IPS-11a (cell line): ENCODE data around the gene TAPBP.

Experiments
- H3K4me3 ChIP-seq: one replicate; pipeline ENCODE4 v1.5.1; 2013; ENCODE audit warnings: low read depth, low read length, control low read depth

TAPBP gene

DNA sequence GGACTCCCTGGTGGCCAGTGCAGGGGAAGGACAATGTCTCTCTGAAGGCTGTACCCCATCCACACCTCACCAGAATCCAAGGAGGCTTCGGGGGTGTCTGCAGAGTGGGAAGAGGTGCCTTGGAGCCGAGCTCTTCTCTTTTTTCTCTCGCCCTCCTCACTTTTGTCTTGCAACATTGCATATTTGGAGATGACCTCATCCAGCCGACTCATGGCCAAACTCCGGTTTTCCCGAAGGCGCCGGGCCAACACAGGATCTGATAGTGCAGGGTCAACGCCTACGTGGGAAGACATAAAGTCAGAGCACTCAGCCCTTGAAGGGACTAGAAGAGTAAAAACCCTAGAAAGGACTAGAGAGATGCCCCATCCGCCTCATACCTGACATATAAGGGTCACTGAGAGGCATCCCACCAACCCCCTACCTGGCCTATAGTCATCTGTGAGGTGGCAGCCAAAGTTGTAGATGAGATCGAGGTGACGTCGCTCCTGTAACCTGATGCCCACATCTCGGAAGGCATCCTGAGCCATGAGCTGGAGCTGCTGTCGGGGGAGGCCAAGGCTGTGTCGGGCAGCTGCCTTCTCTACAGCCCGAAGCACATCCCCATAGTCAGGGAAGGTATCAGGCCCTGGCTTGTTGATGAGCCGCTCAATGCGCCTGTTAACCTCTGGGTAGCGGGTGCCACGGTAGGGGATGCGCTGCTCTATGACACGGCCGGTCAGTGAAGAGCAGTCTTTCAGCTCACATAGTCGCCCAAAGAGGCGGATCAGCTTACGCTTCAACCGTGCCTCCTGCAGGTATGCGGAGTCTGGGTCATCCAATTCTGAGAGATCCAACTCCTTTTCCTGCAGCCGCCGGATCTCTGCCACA is 6.7 kb upstream of the TAPBP start:
- H3K4me3 ChIP-seq = no peak overlapping the region

DNA sequence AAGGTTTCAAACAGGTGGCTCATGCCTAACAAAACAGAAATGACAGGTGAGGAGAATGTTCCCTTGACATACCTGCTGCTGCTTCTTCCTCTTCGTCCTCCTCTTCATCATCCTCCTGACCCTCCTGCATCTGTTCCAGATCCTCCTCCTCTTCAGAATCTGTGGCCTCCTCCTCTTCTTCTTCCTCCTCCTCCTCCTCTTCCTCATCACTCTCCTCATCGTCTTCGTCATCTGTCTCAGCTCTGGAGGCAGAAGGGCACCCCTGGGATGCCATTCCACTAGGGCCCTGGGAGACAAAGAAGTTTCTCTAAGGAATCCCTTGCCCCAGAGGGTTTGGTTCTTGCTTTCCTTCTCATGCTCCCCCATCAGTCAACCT is 6.0 kb upstream of the TAPBP start:
- H3K4me3 ChIP-seq = no peak overlapping the region

DNA sequence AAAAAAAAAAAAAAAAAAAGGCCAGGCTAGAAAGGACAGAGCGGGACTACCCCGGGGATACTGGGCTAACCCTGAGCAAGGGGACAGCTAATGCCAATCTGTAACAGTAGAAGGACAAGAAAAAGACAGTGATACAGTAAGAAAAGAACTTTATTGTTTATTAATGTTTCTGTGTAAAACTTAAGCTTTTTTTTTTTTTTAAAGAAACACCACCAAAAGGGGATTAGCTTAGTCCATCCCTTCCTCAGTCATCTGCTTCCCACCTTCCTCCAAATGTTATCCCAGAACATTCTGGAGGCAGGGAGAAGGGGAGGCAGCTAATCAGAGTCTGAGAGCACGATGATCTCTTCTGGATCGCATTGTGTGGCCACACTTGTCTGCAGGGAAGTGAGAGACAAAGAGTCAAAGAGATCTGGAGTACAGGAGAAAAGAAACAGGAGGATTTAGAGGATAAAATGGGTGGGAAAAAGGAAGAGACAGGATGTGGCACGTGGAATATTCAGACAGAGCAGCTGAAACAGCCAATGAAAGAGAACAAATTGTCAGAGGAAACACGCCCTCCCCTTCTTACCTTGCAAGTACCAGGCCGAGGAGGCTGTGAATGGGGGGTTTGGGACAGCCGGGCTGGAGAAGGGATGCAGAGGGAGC is 4.7 kb upstream of the TAPBP start:
- no peak overlapping the region for H3K4me3 ChIP-seq

DNA sequence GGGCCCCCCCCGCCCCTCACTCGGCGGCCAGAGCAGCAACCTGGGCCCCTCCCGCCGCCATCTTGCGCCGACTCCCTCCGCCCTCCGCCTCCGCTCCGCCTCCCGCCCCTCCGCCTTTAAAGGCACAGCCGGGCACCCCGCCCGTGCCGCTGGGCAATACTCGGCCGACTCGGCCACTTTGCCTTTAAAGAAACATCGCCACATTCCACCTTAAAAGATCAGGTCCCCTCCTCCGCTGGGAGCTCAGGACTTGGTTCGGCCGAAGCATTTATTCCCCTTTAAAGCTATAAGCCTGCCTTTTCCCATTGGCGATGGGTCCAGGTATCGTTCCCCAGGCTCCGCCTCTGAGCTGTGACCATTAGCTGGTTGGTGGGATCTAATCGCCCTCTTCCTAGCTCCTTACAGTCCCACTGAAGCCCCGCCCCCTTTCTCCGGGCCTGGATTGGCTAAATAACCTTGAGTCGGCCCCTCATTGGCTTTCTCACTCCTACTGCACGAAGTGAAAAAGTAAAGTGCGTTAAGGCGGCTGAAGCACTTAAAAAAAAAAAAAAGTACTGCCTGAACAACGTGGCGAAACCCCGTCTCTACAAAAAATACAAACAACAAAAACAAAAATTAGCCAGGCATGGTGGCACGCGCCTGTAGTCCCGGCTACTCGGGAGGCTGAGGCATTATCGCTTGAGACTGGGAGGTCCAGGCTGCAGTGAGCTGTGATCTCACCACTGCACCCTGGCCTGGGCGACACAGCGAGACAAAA is 4.0 kb upstream of the TAPBP start, which contains the start of gene ZBTB22:
Gene ZBTB22, minus strand, starts transcription at position 76 of the 757 bp plus-strand sequence. CDS start 828 bp downstream, outside the sequence.
- H3K4me3 ChIP-seq = peak within 1 kb of the TSS; percentile 55

DNA sequence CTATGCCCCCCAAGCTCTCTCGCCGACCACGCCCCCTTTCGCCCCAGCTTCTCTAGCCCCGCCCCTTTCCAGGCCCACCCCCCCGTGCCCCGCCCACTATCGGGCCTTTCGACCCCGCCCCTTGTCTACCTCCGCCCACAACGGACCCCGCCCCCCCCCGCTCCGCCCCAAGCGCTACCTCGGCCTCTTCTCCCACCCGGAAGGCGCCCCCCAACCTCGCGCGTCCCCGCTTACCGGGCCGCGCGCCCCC is 3.5 kb upstream of the TAPBP start:
- peak overlapping the region; percentile 22 for H3K4me3 ChIP-seq

DNA sequence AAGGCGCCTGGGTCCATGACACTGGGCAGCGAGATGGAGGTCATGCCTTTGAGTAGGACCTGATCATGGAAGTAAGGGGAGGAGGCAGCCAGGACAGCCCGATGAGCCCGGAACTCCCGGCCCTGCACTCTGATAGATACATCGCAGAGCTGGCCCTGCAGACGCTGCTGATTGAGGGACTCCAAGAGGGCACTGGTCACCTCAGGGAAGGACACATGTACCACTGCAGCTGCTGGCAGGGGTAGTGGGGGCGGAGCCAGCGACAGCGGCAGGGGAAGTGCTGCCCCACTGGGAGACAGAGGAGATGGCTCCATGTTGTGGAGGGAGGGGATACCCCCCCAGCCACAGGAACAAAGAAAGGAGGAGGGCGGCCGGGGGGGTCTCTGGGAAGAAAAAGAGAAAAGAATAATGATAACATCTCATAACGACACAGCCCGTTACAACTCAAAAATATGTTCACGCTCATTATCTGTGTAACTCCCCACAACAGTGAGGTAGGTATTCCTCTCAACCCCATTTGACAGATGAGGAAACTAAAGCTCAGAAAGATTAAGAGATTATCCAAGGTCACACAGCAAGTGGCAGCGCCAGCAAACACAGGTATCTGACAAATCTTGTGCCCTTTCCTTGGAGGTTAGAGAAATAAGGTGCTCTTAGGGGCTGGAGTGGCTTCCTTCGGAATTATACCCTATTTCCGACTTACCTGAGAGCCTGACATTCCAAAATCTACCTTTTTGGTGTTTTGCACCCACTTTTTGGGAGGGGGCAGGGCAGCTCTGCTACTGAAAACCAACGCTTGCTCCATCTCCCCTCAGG is 2.9 kb upstream of the TAPBP start:
- H3K4me3 ChIP-seq = peak overlapping the region; percentile 22

DNA sequence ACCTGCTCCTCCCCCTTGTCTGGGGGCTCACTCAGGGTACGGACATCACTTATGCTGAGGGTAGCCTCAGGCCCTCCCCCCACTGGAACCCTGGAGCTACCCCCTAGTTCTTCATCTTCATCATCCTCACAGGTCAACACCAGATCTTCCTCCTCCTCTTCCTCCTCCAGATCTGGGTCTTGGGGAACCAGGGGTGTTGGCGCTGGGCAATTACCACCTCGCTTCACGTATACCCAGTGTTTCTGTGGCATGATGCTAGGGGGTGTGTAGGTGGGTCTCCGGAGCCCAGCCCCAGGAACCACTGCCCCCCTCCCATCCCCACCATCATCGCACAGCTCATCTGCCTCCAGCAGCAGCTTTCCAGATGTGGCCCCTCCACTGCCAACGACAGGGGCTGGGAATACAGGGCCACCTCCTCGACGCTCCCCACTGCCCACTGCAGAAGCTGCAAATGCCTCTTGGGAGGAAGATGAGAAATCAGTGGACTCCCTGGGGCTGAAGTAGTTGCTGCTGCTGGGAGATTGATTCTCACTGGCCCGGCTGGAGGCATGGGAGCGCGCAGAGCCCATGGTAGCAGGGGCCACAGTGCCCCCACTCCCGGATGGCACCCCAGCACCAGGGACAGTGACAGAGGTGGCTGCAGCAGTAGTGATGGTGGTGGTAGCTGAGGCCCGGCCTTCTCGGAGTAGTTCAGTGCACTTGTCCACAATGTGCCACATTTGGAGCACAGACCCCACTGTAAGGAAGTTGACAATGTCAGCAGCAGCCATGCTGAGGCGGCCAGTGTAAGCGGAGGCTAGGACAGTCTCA is 2.1 kb upstream of the TAPBP start:
- no peak overlapping the region for H3K4me3 ChIP-seq

DNA sequence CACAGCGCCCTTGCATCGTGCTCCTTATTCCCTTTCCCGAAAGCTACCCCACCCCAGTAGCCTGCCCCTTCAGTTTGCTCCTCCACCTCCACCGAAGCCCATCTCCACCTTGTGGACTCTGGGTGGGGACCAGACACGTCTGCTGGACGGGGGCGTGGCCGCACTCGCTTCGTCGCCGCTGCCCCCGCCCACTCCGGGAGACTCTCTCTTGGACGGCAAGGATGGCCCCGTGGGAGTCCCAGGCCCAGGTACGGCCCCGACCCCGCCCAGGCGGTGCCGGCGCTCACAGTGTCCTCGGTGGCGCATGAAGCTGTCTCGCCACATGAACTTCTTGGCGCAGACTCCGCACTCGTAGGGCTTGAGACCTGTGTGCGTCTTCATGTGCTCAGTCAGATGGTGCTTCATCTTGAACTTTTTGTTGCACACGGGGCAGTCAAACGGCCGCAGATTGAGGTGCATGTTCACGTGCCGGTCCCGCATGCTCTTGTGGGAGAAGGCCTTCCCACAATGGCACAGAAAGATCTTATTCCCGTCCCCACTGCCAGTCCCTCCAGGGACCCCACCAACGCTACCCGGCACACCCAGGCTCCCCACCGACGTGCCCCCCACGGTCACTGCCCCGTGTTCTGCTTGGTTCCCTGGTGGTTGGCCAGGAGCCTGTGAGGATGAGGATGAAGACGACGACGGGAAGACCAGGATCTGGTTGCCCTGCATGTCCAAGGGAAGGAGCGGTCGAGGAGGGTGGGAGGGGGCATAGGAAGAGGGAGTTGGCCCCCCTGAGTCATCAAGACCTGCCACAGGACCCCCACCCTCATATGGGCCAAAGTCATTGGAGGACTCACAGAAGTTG is 1.3 kb upstream of the TAPBP start:
- peak overlapping the region; percentile 89 for H3K4me3 ChIP-seq

DNA sequence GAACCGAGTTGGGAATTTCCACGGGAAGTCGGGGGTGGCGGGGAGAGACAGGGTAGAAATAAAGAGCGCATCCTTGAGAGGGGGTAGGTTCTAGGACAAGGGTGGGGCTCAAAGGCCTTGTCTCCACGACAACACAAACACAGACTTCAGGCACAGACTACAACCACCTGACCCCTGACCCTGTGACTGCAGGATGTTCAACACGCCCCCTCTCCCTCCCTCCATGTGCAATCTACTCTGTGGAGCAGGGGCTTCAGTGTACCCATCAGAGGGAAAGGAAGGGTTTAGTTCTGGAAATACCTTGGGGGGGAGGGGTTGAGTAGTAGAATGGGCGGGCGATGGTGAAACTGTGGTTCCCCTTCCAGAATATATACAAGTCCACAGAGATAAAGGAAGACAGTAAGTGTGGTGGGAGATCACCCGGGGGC is 651 bp upstream of the TAPBP start:
- peak overlapping the region; percentile 89 for H3K4me3 ChIP-seq

DNA sequence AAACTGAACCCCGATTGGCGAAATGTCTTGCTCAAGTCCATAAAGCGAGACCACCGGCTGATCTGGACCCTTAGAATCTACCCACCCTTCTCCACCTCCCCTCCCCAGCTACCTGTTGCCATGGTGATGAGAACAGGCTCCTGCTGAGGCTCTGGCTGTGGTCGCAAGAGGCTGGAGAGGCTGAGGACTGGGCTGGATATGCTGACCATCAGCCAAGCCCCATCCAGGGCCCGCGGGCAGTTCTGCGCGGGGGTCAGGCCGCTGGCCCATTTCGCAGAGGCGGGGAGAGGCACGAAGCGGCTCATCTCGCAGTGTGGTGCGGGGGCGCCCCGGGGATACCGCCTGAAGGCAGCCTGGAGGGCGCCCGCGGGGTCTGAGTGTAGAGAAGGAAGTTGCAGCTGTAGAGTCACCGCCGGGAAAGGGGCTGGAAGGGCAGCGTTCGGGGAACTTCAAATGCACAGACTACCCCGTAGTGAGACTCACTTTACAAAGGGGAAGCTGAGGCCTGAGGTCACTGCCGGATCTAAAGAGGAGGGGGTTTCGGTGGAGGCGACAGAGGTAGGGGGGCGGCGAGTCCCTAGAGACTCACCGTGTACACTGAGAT is 671 bp downstream of the TAPBP start:
- peak overlapping the region; percentile 89 for H3K4me3 ChIP-seq

DNA sequence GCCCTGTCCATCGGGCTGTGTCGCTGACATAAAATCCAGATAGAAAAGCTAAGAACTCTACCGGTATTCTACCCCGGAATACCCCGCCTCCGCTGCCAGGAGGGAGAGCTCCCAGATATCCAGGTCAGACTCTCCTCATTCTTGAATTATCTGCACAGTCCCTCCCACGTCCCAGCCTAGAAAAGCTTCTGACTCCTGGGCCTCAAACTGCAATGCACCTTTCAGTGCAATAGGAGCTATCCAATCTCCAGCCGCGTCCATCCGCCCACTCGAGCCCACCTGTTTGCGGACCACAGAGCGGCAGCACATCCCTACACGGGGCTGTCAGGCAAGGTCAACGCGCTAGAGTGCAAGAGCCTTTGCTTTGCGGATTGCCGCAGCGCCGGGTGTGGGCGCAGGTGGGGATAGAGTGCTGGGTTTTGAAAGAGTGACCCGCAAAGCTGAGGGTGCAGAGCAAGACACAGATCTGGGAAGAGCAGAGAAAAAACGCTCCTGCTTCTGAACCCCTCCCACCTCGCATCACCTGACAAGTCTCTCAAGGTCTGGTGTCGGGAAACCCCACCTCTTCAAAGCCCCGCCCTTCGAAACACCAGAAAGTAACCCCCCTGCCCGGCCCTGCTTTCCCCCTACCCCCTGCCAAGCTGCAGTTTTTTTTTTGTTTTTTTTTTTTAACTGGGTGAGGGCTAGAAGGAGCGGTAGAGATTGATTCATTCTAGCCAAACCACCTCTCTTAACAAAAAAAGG is 1.3 kb downstream of the TAPBP start:
- peak overlapping the region; percentile 89 for H3K4me3 ChIP-seq

DNA sequence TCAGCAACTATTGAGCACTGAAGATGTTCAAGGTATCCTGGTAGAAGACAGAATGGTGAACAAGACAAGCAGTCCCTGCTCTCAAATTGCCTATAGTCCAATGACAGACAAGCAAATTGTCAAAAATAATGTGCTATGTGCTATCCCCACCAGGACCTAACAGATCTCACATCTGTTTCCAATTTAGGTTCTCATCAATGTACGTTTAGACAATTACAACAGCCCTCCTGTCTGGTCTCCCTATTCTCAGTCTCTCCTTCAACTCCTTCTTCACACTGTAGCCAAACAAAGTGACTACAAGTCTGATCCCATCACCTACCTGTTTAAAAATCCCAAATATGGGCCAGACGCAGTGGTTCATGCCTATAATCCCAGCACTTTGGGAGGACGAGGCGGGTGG is 7.5 kb downstream of the TAPBP start:
- no peak overlapping the region for H3K4me3 ChIP-seq

DNA sequence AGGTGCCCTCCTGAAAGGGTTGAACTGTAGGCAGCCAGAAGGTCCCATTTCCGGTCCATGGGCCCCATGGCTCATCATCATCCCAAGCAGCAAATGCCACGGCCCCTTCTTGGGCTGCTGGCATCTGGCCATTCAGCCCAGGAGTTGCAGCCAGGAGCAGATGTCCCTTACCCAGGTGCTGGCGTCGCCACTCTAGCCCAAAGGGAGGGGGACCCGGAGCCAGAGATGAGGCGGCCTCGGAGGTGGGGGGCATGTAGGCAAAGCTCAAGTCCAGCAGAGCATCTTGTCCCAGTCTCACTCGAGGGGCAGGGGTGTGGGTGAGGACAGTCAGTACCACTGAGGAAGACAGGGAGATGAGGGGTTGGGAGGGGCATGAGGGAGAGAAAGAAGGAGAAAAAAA is 8.8 kb downstream of the TAPBP start:
- H3K4me3 ChIP-seq = no peak overlapping the region

DNA sequence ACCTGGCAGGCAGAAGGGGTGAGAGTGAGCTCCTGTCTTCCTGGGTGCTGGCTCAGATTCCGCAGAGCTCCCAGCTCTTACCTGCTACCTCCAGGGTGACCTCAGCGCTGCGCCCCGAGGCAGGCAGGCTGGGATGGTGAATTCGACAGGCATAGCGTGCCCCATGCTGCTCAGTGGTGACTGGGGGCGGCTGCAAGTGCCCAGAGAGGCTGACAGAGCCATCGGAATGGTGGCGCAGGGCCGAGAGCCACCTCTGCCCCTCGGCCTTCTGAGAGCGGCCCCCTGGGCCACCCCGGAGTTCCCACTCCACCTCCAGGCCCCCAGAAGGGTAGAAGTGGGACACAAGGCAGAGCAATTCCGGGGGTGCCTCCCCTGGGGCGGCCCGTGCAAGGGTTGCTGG is 9.7 kb downstream of the TAPBP start:
- H3K4me3 ChIP-seq = no peak overlapping the region

DNA sequence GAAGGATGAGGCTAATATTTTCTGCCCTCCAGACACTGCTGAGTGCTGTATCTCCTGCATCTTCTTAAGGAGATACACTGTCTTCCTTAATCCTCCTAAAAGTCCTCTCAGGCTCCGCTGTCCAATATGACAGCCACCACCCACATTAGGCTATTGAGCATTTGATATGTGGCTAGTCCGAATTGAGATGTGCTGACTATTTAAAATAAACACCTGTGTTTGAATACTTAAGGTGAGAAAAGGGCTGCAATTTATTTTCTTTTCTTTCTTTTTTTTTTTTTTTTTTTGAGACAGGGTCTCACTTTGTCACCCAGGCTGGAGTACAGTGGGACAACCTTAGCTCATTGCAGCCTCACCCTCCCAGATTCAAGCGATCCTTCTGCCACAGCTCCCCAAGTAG is 12.0 kb downstream of the TAPBP start:
- H3K4me3 ChIP-seq = no peak overlapping the region

DNA sequence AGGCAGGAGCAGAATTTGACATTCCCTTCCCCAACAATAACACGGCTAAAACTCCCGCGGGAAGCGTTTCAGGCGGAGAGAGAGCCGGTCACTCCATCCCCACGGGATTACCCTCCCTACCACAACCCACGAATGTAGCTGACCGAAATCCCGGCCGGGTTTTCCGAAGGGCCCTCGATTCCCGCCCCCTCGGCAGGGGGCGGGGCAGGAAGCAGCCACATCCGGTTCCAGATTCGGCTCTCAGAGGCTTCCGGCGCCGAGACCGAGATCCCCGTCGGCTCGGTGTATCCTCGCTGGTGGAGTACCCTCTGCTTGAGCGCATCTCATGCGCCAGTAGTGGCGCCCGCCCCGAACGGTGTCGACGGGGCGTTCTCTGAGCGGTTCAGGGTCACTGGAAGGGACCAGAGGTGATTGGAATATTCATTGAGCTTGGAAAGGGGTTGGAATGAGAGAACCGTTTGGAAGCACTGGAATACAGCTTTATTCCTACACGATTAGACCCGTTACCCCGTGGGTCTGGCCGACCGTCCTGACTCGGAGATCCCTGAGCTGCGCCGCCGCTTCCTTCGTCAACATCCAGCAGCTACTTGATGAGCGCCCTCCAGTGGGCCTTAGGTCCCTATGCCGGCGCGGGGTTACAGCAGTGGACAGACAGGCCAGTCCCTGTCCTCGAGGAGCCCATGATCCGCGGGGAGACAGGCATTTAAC is 14.5 kb downstream of the TAPBP start:
- H3K4me3 ChIP-seq = peak overlapping the region; percentile 94

DNA sequence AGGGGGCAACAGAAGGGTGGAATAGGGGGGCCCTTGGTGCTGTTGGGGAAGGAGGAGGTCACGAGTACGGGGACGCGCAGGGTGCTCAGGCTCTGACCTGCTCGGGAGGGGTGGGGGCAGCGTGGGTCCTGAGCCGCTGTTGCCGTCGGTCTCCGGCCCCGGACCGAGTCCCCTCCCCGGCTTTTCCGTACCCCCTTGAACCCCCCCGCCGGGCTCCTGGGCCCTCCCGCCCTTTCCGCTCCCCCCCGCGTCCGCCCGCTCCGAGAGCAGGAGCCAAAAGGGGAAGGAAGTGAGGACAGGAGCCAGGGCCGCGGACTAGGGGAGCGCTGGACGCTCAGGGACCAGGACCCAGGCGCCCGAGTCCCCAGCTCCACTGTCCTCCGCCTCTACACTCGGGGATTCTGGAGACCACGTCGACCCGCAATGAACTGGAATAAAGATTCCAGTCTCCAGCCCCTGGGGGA is 15.1 kb downstream of the TAPBP start, which contains the start of gene RGL2:
Gene RGL2, minus strand, starts transcription at position 170 of the 464 bp plus-strand sequence. CDS start 332 bp downstream, outside the sequence.
- H3K4me3 ChIP-seq = peak within 1 kb of the TSS; percentile 94
